ENCODE data around the gene LRMDA. TPM values are rescaled to one million over a fixed set of nuclear protein-coding genes. Genes with fewer than 3 reads are reported as not detected.
"Not testable (repeated sequence)": the region's sequence is repeated elsewhere in the genome, so short reads cannot be mapped to it uniquely, and the experiment has no call there.

Gene LRMDA
- total RNA-seq, 5 donors from 2014 or later (not counting 1 experiment from before 2014, with no cell fraction given): 0.30 to 1.2 TPM; not detected in 3

DNA sequence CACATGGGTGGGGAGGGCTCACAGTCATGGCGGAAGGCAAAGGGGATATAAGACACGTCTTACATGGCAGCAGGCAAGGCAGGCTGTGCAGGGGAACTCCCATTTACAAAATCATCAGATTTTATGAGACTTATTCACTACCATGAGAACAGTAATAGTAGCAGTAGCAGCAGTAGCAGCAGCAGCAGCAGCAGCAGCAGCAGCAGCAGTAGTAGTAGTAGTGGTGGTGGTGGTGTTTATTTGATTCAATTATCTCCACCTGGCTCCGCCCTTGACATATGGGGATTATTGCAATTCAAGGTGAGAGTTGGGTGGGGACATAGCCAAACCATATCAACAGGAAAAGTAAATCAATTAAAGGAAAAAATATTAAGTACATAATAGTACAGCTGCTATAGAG is 184.7 kb downstream of the LRMDA start:
- no peaks in the 10 kb centered on the region for H3K4me1 Mint-ChIP-seq

DNA sequence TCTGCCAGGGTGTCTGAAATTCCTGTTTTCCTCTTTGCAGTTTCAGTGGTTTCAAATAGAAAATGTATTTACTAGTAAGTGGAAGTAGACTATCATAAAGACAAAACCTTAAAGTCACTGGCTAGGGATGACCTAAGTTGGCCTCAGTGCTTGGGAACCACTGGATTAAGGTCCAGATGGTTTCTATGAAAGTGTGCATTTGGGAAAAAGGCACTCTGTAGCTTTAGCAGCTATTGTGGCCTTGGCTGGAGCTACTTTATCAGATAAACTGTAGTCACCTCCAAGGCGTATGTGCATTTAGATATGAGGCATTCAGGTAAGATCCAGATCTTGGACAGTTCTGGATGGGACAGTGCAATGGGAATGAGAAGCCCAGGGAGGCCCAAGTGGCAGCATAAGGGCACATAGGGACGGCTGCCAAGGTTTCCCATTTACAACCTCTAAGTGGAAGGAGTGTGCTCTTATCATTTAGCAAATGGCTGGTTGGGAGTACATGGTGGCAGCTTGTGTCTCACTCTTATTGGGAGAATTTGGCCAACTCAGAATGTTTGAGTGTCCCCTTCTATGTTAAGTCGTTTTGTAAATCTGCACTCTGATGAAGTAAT is 185.6 kb downstream of the LRMDA start:
- no peak for ATAC-seq (replicated peaks in 1 of 4)
- 54% methylated on average over 2 of the region's 3 CpGs for WGBS (ENCODE audit: insufficient coverage)

More for the DNA sequence above, 184.7 kb downstream of the LRMDA start:
- Histone ChIP-seq H3K36me3 (ENCODE audit: control insufficient read depth in 2 of 2, extremely low read depth in 1 of 2, insufficient read depth in 1 of 2, low read length in 1 of 2) (no peaks in the 10 kb centered on the region), H3K4me3 (ENCODE audit: control insufficient read depth in 1 of 2, extremely low read depth in 1 of 2, low read length in 1 of 2) (no peak overlapping the region), H3K27ac (ENCODE audit: low read length) (no peak overlapping the region), H3K9me3 (no peaks in the 10 kb centered on the region), H3K4me1 (ENCODE audit: control insufficient read depth in 1 of 2, extremely low read depth in 1 of 2, insufficient read depth in 2 of 2, low read length in 2 of 2) (no peaks in the 10 kb centered on the region), H3K27me3 (replicated peaks in 1 of 2; ENCODE audit: control insufficient read depth in 2 of 2, extremely low read depth in 1 of 2, insufficient read depth in 2 of 2, low read length in 1 of 2) (no peaks in the 10 kb centered on the region)
- ATAC-seq (replicated peaks in 1 of 4) (no peak), DNase-seq (no peak)
- CTCF ChIA-PET: no interaction called here
- Mint-ChIP-seq H3K4me3 (no peak overlapping the region), H3K9me3 (no peaks in the 10 kb centered on the region), H3K27me3 (peaks cover 9 to 13% of the 10 kb centered on the region in 2 donors), H3K36me3 (no peaks in the 10 kb centered on the region), H3K27ac (no peak overlapping the region)
- WGBS (ENCODE audit: insufficient coverage): 100% methylated on average over 1 of the region's 3 CpGs
- POLR2A ChIA-PET: no interaction called here

DNA sequence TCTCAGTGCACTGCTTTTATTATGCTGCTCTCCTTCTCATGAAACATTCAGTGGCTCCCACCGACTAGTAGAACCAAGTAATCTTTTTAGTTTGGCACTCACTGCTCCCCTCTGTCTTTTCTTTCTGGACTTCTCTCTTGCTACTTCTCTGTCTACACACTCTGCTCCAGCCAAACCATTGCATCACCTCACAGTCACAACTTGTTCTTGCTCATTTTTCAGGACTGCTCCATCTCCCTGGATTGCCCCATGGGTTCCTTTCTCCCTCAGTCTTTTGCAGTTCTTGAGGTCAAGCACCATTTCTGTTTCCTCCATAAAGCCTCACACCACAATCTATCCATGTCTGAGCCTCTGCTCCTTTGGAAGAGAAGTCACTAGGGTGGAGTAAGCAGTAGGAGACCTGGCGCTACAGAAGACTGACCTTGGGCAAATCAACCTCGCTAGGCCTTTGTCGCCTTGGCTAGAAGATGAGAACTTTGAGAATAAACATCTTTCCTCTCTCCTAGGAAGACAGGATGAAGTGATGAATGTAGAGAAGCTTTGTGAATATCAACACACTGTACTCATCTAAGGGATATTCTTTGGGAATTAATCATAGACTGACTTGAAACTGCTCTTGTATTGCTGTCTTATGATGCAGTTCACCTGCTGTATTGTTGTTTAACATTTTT is 186.2 kb downstream of the LRMDA start:
- ChIA-PET POLR2A (no interaction called here), CTCF (interaction anchor here in 1 of 2 donors (0.5 kb wide), 1 partner anchor 77 kb away, joined by 3 read pairs; no protein-coding TSS in a partner anchor)
- Mint-ChIP-seq H3K4me3 (no peak overlapping the region), H3K27ac (no peak overlapping the region), H3K36me3 (no peaks in the 10 kb centered on the region), H3K27me3 (peaks cover 9 to 17% of the 10 kb centered on the region in 2 donors), H3K4me1 (no peaks in the 10 kb centered on the region), H3K9me3 (no peaks in the 10 kb centered on the region)
- ATAC-seq (replicated peaks in 1 of 4): no peak
- H3K9me3 ChIP-seq: no peaks in the 10 kb centered on the region
- H3K27me3 ChIP-seq (replicated peaks in 1 of 2; ENCODE audit: control insufficient read depth in 2 of 2, extremely low read depth in 1 of 2, insufficient read depth in 2 of 2, low read length in 1 of 2): no peaks in the 10 kb centered on the region
- 88% methylated on average over 1 of the region's 4 CpGs for WGBS (ENCODE audit: insufficient coverage)
- DNase-seq: no peak
- H3K4me3 ChIP-seq (ENCODE audit: control insufficient read depth in 1 of 2, extremely low read depth in 1 of 2, low read length in 1 of 2): no peak overlapping the region
- no peak overlapping the region for H3K27ac ChIP-seq (ENCODE audit: low read length)
- no peaks in the 10 kb centered on the region for H3K4me1 ChIP-seq (ENCODE audit: control insufficient read depth in 1 of 2, extremely low read depth in 1 of 2, insufficient read depth in 2 of 2, low read length in 2 of 2)
- no peaks in the 10 kb centered on the region for H3K36me3 ChIP-seq (ENCODE audit: control insufficient read depth in 2 of 2, extremely low read depth in 1 of 2, insufficient read depth in 1 of 2, low read length in 1 of 2)

More for the DNA sequence above, 185.6 kb downstream of the LRMDA start:
- H3K4me3 ChIP-seq (ENCODE audit: control insufficient read depth in 1 of 2, extremely low read depth in 1 of 2, low read length in 1 of 2): no peak overlapping the region
- Mint-ChIP-seq H3K4me1 (no peaks in the 10 kb centered on the region), H3K36me3 (no peaks in the 10 kb centered on the region), H3K4me3 (no peak overlapping the region), H3K27me3 (peaks cover 9 to 17% of the 10 kb centered on the region in 2 donors), H3K27ac (no peak overlapping the region), H3K9me3 (no peaks in the 10 kb centered on the region)
- DNase-seq: no peak
- ChIA-PET CTCF (no interaction called here), POLR2A (no interaction called here)
- no peaks in the 10 kb centered on the region for H3K4me1 ChIP-seq (ENCODE audit: control insufficient read depth in 1 of 2, extremely low read depth in 1 of 2, insufficient read depth in 2 of 2, low read length in 2 of 2)
- H3K27me3 ChIP-seq (replicated peaks in 1 of 2; ENCODE audit: control insufficient read depth in 2 of 2, extremely low read depth in 1 of 2, insufficient read depth in 2 of 2, low read length in 1 of 2): no peaks in the 10 kb centered on the region
- no peaks in the 10 kb centered on the region for H3K36me3 ChIP-seq (ENCODE audit: control insufficient read depth in 2 of 2, extremely low read depth in 1 of 2, insufficient read depth in 1 of 2, low read length in 1 of 2)
- H3K27ac ChIP-seq (ENCODE audit: low read length): no peak overlapping the region
- H3K9me3 ChIP-seq: no peaks in the 10 kb centered on the region

DNA sequence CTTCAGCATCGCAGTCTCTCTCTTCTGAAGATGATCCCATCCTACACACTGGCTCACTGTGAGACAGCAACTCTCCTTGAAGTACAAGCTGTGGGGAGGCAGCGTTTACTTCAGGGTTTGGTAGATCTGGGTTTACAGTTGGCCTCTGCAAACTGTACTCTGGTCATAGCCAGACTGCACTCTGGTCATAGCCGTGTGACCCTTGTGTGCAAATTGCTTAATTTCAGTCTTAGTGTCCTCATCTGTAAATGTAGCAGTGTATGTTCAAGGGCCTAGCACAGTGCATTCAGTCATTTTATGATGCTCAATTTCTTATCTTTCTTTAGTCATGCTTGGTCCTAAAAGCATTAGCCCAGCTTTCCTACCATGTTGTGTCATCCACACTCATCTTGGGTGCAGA is 188.2 kb downstream of the LRMDA start:
- Histone ChIP-seq H3K9me3 (no peaks in the 10 kb centered on the region), H3K4me3 (ENCODE audit: control insufficient read depth in 1 of 2, extremely low read depth in 1 of 2, low read length in 1 of 2) (no peak overlapping the region), H3K27ac (ENCODE audit: low read length) (no peak overlapping the region), H3K4me1 (ENCODE audit: control insufficient read depth in 1 of 2, extremely low read depth in 1 of 2, insufficient read depth in 2 of 2, low read length in 2 of 2) (no peaks in the 10 kb centered on the region), H3K27me3 (replicated peaks in 1 of 2; ENCODE audit: control insufficient read depth in 2 of 2, extremely low read depth in 1 of 2, insufficient read depth in 2 of 2, low read length in 1 of 2) (no peaks in the 10 kb centered on the region), H3K36me3 (ENCODE audit: control insufficient read depth in 2 of 2, extremely low read depth in 1 of 2, insufficient read depth in 1 of 2, low read length in 1 of 2) (no peaks in the 10 kb centered on the region)
- ChIA-PET CTCF (no interaction called here), POLR2A (no interaction called here)
- H3K36me3 Mint-ChIP-seq: no peaks in the 10 kb centered on the region
- no peak overlapping the region for H3K27ac Mint-ChIP-seq
- WGBS (ENCODE audit: insufficient coverage): no CpG with 5 or more reads among the region's 3 CpGs
- H3K27me3 Mint-ChIP-seq: peaks cover 4 to 9% of the 10 kb centered on the region in 2 donors
- ATAC-seq (replicated peaks in 1 of 4) (no peak), DNase-seq (no peak)
- no peak overlapping the region for H3K4me3 Mint-ChIP-seq
- no peaks in the 10 kb centered on the region for H3K9me3 Mint-ChIP-seq
- H3K4me1 Mint-ChIP-seq: no peaks in the 10 kb centered on the region

DNA sequence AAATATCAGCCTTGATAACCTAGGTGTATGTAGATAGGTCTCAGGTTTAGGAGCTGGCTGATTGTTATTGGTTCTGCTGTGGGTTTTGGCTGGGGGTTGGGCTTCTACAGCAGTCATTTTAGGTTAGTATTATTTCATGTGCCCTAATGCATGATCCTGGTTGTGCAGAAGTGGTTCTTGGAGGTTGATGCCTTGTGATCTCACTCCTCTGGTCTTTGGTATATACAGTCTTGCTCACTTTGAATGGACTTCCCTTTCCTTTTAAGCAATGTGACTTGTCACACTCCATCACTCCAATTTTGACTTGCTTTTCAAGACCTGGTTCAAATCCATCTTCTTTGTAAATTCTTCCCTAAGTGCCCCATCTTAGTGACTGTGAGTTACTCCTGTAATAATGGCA is 188.9 kb downstream of the LRMDA start:
- Histone ChIP-seq H3K4me1 (ENCODE audit: control insufficient read depth in 1 of 2, extremely low read depth in 1 of 2, insufficient read depth in 2 of 2, low read length in 2 of 2) (no peaks in the 10 kb centered on the region), H3K27ac (ENCODE audit: low read length) (no peak overlapping the region), H3K36me3 (ENCODE audit: control insufficient read depth in 2 of 2, extremely low read depth in 1 of 2, insufficient read depth in 1 of 2, low read length in 1 of 2) (no peaks in the 10 kb centered on the region), H3K27me3 (replicated peaks in 1 of 2; ENCODE audit: control insufficient read depth in 2 of 2, extremely low read depth in 1 of 2, insufficient read depth in 2 of 2, low read length in 1 of 2) (no peaks in the 10 kb centered on the region), H3K4me3 (ENCODE audit: control insufficient read depth in 1 of 2, extremely low read depth in 1 of 2, low read length in 1 of 2) (no peak overlapping the region), H3K9me3 (no peaks in the 10 kb centered on the region)
- H3K27me3 Mint-ChIP-seq: peaks cover 4 to 8% of the 10 kb centered on the region in 2 donors
- POLR2A ChIA-PET: no interaction called here
- no peak for ATAC-seq (replicated peaks in 1 of 4)
- H3K4me3 Mint-ChIP-seq: no peak overlapping the region
- no peak overlapping the region for H3K27ac Mint-ChIP-seq
- no peaks in the 10 kb centered on the region for H3K36me3 Mint-ChIP-seq
- no peaks in the 10 kb centered on the region for H3K9me3 Mint-ChIP-seq
- DNase-seq: no peak
- H3K4me1 Mint-ChIP-seq: no peaks in the 10 kb centered on the region
- CTCF ChIA-PET: no interaction called here

DNA sequence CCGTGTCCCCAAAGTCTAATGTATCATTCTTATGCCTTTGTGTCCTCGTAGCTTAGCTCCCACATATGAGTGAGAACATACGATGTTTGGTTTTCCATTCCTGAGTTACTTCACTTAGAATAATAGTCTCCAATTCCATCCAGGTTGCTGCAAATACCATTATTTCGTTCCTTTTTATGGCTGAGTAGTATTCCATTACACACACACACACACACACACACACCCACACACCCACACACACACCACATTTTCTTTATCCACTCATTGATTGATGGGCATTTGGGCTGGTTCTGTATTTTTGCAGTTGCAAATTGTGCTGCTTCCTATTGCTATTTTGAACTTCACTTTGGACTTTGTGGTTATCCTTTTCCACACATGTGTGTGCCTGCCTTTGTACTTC is 189.6 kb downstream of the LRMDA start:
- H3K4me3 ChIP-seq (ENCODE audit: control insufficient read depth in 1 of 2, extremely low read depth in 1 of 2, low read length in 1 of 2); H3K27ac Mint-ChIP-seq; ATAC-seq (replicated peaks in 1 of 4); H3K4me1 ChIP-seq (ENCODE audit: control insufficient read depth in 1 of 2, extremely low read depth in 1 of 2, insufficient read depth in 2 of 2, low read length in 2 of 2); H3K36me3 ChIP-seq (ENCODE audit: control insufficient read depth in 2 of 2, extremely low read depth in 1 of 2, insufficient read depth in 1 of 2, low read length in 1 of 2); DNase-seq; H3K27me3 ChIP-seq (replicated peaks in 1 of 2; ENCODE audit: control insufficient read depth in 2 of 2, extremely low read depth in 1 of 2, insufficient read depth in 2 of 2, low read length in 1 of 2); H3K4me3 Mint-ChIP-seq; CTCF ChIA-PET; H3K4me1 Mint-ChIP-seq; H3K9me3 Mint-ChIP-seq; H3K27ac ChIP-seq (ENCODE audit: low read length); H3K36me3 Mint-ChIP-seq; H3K9me3 ChIP-seq; POLR2A ChIA-PET: not testable (repeated sequence)
- WGBS (ENCODE audit: insufficient coverage): no CpG with 5 or more reads among the region's 4 CpGs
- peaks cover 4 to 11% of the 10 kb centered on the region in 2 donors for H3K27me3 Mint-ChIP-seq

Measured in T-cell (primary cell).